Measurements from ENCODE around the gene STYK1. TPM values are rescaled to one million over a fixed set of nuclear protein-coding genes. Genes with fewer than 3 reads are reported as not detected.

Gene STYK1
- total and polyA plus RNA-seq, 9 of the 15 experiments (the other 6 are each of a cell fraction or from before 2014, with no cell fraction given) = 0.31 to 1.8 (median 0.64) TPM

GRCh38 chr12:10721651-10722501, 48.0 kb upstream of the STYK1 start:
- H3K4me1 ChIP-seq (replicated peaks in 1 of 2; ENCODE audit: control insufficient read depth in 2 of 2, insufficient read depth in 2 of 2, low read length in 2 of 2) = peaks cover 0 to 3% of the 10 kb centered on the region in 2 experiments; a peak in 1 of 5 replicates
- DNase-seq (ENCODE audit: extremely low read depth in 1 of 4, low spot score in 3 of 4) = peak; percentile 29 to 69 (median 40)
- ChIA-PET POLR2A (interaction anchor here (0.6 to 1.0 kb wide), 4 partner anchors 10 to 509 kb away, joined by 3 read pairs; partner anchors contain the start of gene GABARAPL1), CTCF (ENCODE audit: low intra/inter-chr PET ratio) (interaction anchor here (0.9 kb wide), 1 partner anchor 28 kb away, joined by 5 read pairs; no protein-coding TSS in a partner anchor)
- H3K4me2 ChIP-seq (ENCODE audit: insufficient read depth, low read length) = peak overlapping the region; percentile 96
- ATAC-seq = peak; percentile 65
- TSS peak; percentile 41 for BruUV-seq (replicated peaks)
- peaks cover 67% of the 10 kb centered on the region for H3K79me2 ChIP-seq (ENCODE audit: control insufficient read depth, insufficient read depth, low read length)
- 0% methylated on average over 18 of the region's 26 CpGs for WGBS (ENCODE audit: insufficient coverage, low coverage, missing lambda C conversion rate)
- H4K20me1 ChIP-seq (replicated peaks; ENCODE audit: control insufficient read depth, insufficient read depth, low read length) = 0 out of 2 replicates have a peak, but pooled peaks cover 6% of the 10 kb centered on the region
- H3K4me3 ChIP-seq = peak overlapping the region; percentile 89
- peaks cover 31% of the 10 kb centered on the region; the same call in 2 of the 3 replicates for H3K36me3 ChIP-seq (ENCODE audit: control insufficient read depth, insufficient read depth, low read length)
- peak overlapping the region; percentile 86 for H2AFZ ChIP-seq (ENCODE audit: low read depth, low read length)
- no peaks in the 10 kb centered on the region for H3K9me1 ChIP-seq (ENCODE audit: control insufficient read depth, insufficient read depth, low read length)
- intact Hi-C loops (cut with micrococcal nuclease) (no loop called here), in situ Hi-C loops (cut with MboI) (no loop called here)
- H3K27ac ChIP-seq (ENCODE audit: extremely low read depth, low read depth, low read length) = peak overlapping the region; percentile 83
- H3K9ac ChIP-seq (ENCODE audit: insufficient read depth in 1 of 2, low read depth in 2 of 2, low read length in 2 of 2) = peak overlapping the region; percentile 88 to 96
- FAIRE-seq = peak; percentile 89
- no peaks in the 10 kb centered on the region for H3K9me3 ChIP-seq (replicated peaks; ENCODE audit: control insufficient read depth, insufficient read depth, low read depth, low read length)
- no peaks in the 10 kb centered on the region for H3K27me3 ChIP-seq (ENCODE audit: control insufficient read depth in 2 of 2, insufficient read depth in 2 of 2, low read length in 2 of 2)
- TF ChIP-seq MYC (IDR thresholded peaks at IDR 0.05; ENCODE audit: low read depth, low read length) (peak; percentile 87), MYC (CRISPR knock-in tag; IDR thresholded peaks at IDR 0.05; ENCODE audit: borderline replicate concordance, low read depth) (no peak), ZNF780A (CRISPR knock-in tag; IDR thresholded peaks at IDR 0.05) (no peak), SIN3A (IDR thresholded peaks at IDR 0.05; ENCODE audit: borderline replicate concordance in 2 of 2, control insufficient read depth in 1 of 2, low read depth in 2 of 2, low read length in 2 of 2) (peak; percentile 36 to 42; a peak in 1 of 4 replicates), GABPA (tag; conservative IDR thresholded peaks at IDR 0.05; ENCODE audit: low read depth) (peak; percentile 40; the same call in 1 of the 2 replicates), ZNF384 (IDR thresholded peaks at IDR 0.05; ENCODE audit: low read depth, low read length) (0 out of 2 replicates have a peak, but pooled peaks have one; percentile 39), LCOR (CRISPR knock-in tag; IDR thresholded peaks at IDR 0.05) (peak; percentile 66; the same call in 1 of the 2 replicates), ZNF239 (CRISPR knock-in tag; IDR thresholded peaks at IDR 0.05) (no peak), TEAD1 (CRISPR knock-in tag; IDR thresholded peaks at IDR 0.05) (peak in 1 of 2 experiments; percentile 55; a peak in 1 of 4 replicates), YY1 (IDR thresholded peaks at IDR 0.05; ENCODE audit: borderline replicate concordance in 1 of 3, control insufficient read depth in 1 of 3, extremely low read depth in 1 of 3, insufficient read depth in 3 of 3, insufficient read length in 1 of 3, insufficient replicate concordance in 2 of 3, low read depth in 1 of 3, low read length in 2 of 3) (peak in 2 of 3 experiments; percentile 58 to 85), JUND (IDR thresholded peaks at IDR 0.05; ENCODE audit: borderline replicate concordance, low read depth, low read length) (0 out of 2 replicates have a peak, but pooled peaks have one; percentile 4), JUND (tag; IDR thresholded peaks at IDR 0.05; ENCODE audit: borderline replicate concordance, low read depth, low read length) (no peak)

All from K562 (cell line).